Liver (tissue), 3 donors: ENCODE data around the gene TMPRSS3.

Experiments used
- ATF3 ChIP-seq: IDR thresholded peaks from 2 replicates; pipeline ENCODE4 v1.6.1; 2016; ENCODE audit warnings: antibody characterized with exemption
- EGR1 ChIP-seq, 2 donors: IDR thresholded peaks; 2 replicates each; pipeline ENCODE4 v1.6.1; 2016 to 2018; ENCODE audit warnings: antibody characterized with exemption in 2 of 2, low read depth in 2 of 2
- GABPA ChIP-seq, 2 donors: IDR thresholded peaks in 1 of 2; conservative IDR thresholded peaks in 1 of 2; 2 replicates each; pipeline ENCODE4 v1.6.1; 2016; ENCODE audit warnings: antibody characterized with exemption in 2 of 2, mild to moderate bottlenecking in 1 of 2, moderate library complexity in 1 of 2
- HNF4G ChIP-seq: IDR thresholded peaks from 2 replicates; pipeline ENCODE4 v1.6.1; 2016; ENCODE audit warnings: antibody characterized with exemption
- JUND ChIP-seq, 2 donors: IDR thresholded peaks; 2 replicates each; pipeline ENCODE4 v1.6.1; 2016; ENCODE audit warnings: antibody characterized with exemption in 2 of 2
- MAX ChIP-seq: IDR thresholded peaks from 2 replicates; pipeline ENCODE4 v1.6.1; 2016; ENCODE audit warnings: antibody characterized with exemption
- NR2F2 ChIP-seq: IDR thresholded peaks from 2 replicates; pipeline ENCODE4 v1.6.1; 2016; ENCODE audit warnings: antibody characterized with exemption
- REST ChIP-seq: IDR thresholded peaks from 2 replicates; pipeline ENCODE4 v1.6.1; 2016; ENCODE audit warnings: antibody characterized with exemption, mild to moderate bottlenecking
- SP1 ChIP-seq: IDR thresholded peaks from 2 replicates; pipeline ENCODE4 v1.6.1; 2018; ENCODE audit warnings: antibody characterized with exemption, mild to moderate bottlenecking
- YY1 ChIP-seq: IDR thresholded peaks from 2 replicates; pipeline ENCODE4 v1.6.1; 2016; ENCODE audit warnings: antibody characterized with exemption, mild to moderate bottlenecking
- TF ChIP-seq, protein P1 (sequence below): fragments of 150-350 bp; IDR thresholded peaks from 2 replicates; pipeline ENCODE4 v1.5.1; 2017; ENCODE audit warnings: improper control_type of control experiment, low read depth, low read length; ENCODE audit not compliant: missing input control
- donor health status: healthy.
- donor health status: healthy.

DNA sequence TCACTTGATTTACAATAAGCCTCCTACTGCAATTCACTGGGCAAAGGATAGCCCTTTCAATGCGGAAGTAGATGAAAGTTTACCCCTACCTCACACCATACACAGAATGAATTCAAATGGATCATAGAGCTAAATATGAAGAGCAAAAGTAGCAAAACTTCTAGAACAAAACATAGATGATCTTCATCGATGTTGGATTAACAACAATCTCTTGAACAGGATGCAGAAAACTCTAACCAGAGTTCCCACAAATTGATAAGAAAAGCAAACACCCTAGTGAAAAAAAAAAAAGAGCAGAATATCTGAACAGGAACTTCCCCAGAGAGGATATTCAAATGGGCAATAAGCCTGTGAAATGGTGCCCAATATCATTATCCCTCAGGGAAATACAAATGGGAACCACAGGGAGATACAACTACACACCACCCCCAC lies 6.0 kb upstream of the TMPRSS3 start:
- TF ChIP-seq, protein P1, sequence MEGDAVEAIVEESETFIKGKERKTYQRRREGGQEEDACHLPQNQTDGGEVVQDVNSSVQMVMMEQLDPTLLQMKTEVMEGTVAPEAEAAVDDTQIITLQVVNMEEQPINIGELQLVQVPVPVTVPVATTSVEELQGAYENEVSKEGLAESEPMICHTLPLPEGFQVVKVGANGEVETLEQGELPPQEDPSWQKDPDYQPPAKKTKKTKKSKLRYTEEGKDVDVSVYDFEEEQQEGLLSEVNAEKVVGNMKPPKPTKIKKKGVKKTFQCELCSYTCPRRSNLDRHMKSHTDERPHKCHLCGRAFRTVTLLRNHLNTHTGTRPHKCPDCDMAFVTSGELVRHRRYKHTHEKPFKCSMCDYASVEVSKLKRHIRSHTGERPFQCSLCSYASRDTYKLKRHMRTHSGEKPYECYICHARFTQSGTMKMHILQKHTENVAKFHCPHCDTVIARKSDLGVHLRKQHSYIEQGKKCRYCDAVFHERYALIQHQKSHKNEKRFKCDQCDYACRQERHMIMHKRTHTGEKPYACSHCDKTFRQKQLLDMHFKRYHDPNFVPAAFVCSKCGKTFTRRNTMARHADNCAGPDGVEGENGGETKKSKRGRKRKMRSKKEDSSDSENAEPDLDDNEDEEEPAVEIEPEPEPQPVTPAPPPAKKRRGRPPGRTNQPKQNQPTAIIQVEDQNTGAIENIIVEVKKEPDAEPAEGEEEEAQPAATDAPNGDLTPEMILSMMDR = no peak
- TF ChIP-seq HNF4G = no peak
- TF ChIP-seq ATF3 = no peak
- no peak for TF ChIP-seq MAX
- no peak for TF ChIP-seq JUND (IDR thresholded peaks at IDR 0.05)
- TF ChIP-seq EGR1 (IDR thresholded peaks at IDR 0.05; ENCODE audit: low read depth in 2 of 2) = no peak
- no peak for TF ChIP-seq REST
- no peak for TF ChIP-seq NR2F2
- TF ChIP-seq SP1 = no peak
- TF ChIP-seq GABPA (IDR thresholded peaks at IDR 0.05 in 1 of 2, conservative IDR thresholded peaks at IDR 0.05 in 1 of 2) = no peak
- TF ChIP-seq YY1 = no peak
